WTC11 (cell line): ENCODE results near the gene SH3TC1. TPM values are rescaled to one million over a fixed set of nuclear protein-coding genes. Genes with fewer than 3 reads are reported as not detected.

Experiments used
- ATAC-seq: fragments of 200-7000 bp; cut with Tn5 transposase; 2 replicates; pipeline ENCODE4 v1.10.0; 2021; ENCODE audit warnings: mild to moderate bottlenecking, moderate library complexity
- CTCF ChIA-PET: fragments of 300-600 bp; sonication (Branson Sonifier 250); formaldehyde crosslinking; loops from one replicate; lab custom pipeline; 2021; ENCODE audit warnings: antibody characterized with exemption; lab: Charles Lee
- POLR2A ChIA-PET: fragments of 350-600 bp; sonication (Branson Sonifier 250); formaldehyde crosslinking; loops from one replicate; lab custom pipeline; 2021; ENCODE audit warnings: antibody characterized with exemption; lab: Charles Lee
- DNase-seq: peaks from one replicate; pipeline ENCODE4 v3.0.0; 2021; ENCODE audit warnings: low spot score
- H3K27ac Mint-ChIP-seq: 2 replicates; pipeline ENCODE4 v1.8.0; 2021; ENCODE audit warnings: mixed read lengths
- H3K27me3 Mint-ChIP-seq: 2 replicates; pipeline ENCODE4 v1.8.0; 2021; ENCODE audit warnings: low read depth, mild to moderate bottlenecking, moderate library complexity, mixed read lengths
- H3K36me3 Mint-ChIP-seq: 2 replicates; pipeline ENCODE4 v1.8.0; 2021; ENCODE audit warnings: mixed read lengths
- H3K4me1 Mint-ChIP-seq: 2 replicates; pipeline ENCODE4 v1.8.0; 2022; ENCODE audit warnings: mixed read lengths
- H3K4me3 Mint-ChIP-seq: 2 replicates; pipeline ENCODE4 v1.8.0; 2021; ENCODE audit warnings: mild to moderate bottlenecking, moderate library complexity, mixed read lengths
- H3K9me3 Mint-ChIP-seq: 2 replicates; pipeline ENCODE4 v1.8.0; 2021; ENCODE audit warnings: mixed read lengths
- ARID4B ChIP-seq: sonication (generic); formaldehyde crosslinking; IDR thresholded peaks from 2 replicates; pipeline ENCODE4 v1.8.0; 2023; ENCODE audit warnings: missing genetic modification reagents, mild to moderate bottlenecking, borderline replicate concordance
- CDX4 ChIP-seq: fragments of 250-450 bp; sonication (Bioruptor Pico); IDR thresholded peaks from 2 replicates; pipeline ENCODE4 v1.9.0; 2021; ENCODE audit warnings: moderate library complexity, mild to moderate bottlenecking, inconsistent platforms, borderline replicate concordance
- CTCF ChIP-seq: fragments of 200-600 bp; IDR thresholded peaks from 2 replicates; pipeline ENCODE4 v1.8.0; 2022; ENCODE audit warnings: antibody characterized with exemption
- GTF2I ChIP-seq: fragments of 250-450 bp; sonication (Bioruptor Pico); conservative IDR thresholded peaks from 2 replicates; pipeline ENCODE4 v1.4.0; 2021; ENCODE audit warnings: mild to moderate bottlenecking
- HMGA2 ChIP-seq: fragments of 250-450 bp; sonication (Bioruptor Pico); IDR thresholded peaks from 2 replicates; pipeline ENCODE4 v1.4.0; 2021; ENCODE audit warnings: mild to moderate bottlenecking, moderate library complexity
- MXD4 ChIP-seq: fragments of 250-450 bp; sonication (Bioruptor Pico); IDR thresholded peaks from 2 replicates; pipeline ENCODE4 v1.8.0; 2021; ENCODE audit warnings: mild to moderate bottlenecking, moderate library complexity, borderline replicate concordance
- MYBL2 ChIP-seq: sonication (generic); formaldehyde crosslinking; IDR thresholded peaks from 2 replicates; pipeline ENCODE4 v1.8.1; 2023; ENCODE audit warnings: mild to moderate bottlenecking, moderate library complexity, missing genetic modification reagents
- NFATC4 ChIP-seq: fragments of 250-450 bp; sonication (Bioruptor Pico); IDR thresholded peaks from 2 replicates; pipeline ENCODE4 v1.9.0; 2021; ENCODE audit warnings: mild to moderate bottlenecking
- NFYB ChIP-seq: sonication (generic); formaldehyde crosslinking; conservative IDR thresholded peaks from 2 replicates; pipeline ENCODE4 v1.8.0; 2022; ENCODE audit warnings: low read depth, missing genetic modification reagents
- NR1H2 ChIP-seq: sonication (generic); formaldehyde crosslinking; IDR thresholded peaks from 2 replicates; pipeline ENCODE4 v1.9.0; 2021; ENCODE audit warnings: mild to moderate bottlenecking, moderate library complexity, missing genetic modification reagents
- ZNF121 ChIP-seq: sonication (generic); formaldehyde crosslinking; IDR thresholded peaks from 2 replicates; pipeline ENCODE4 v1.8.0; 2023; ENCODE audit warnings: missing genetic modification reagents
- ZNF219 ChIP-seq: sonication (generic); formaldehyde crosslinking; IDR thresholded peaks from 2 replicates; pipeline ENCODE4 v1.8.0; 2023; ENCODE audit warnings: missing genetic modification reagents, mild to moderate bottlenecking, borderline replicate concordance
- ZNF416 ChIP-seq: fragments of 250-450 bp; sonication (Bioruptor Pico); IDR thresholded peaks from 2 replicates; pipeline ENCODE4 v1.9.0; 2021; ENCODE audit warnings: mild to moderate bottlenecking, inconsistent platforms
- total RNA-seq: library from RNA; stranded (reverse); gene quantifications from 3 replicates; pipeline ENCODE4 v1.2.3, GENCODE V29; 2021
- TF ChIP-seq, protein P1 (sequence below): sonication (generic); formaldehyde crosslinking; IDR thresholded peaks from 2 replicates; pipeline ENCODE4 v1.8.1; 2022; ENCODE audit warnings: mild to moderate bottlenecking, missing genetic modification reagents, moderate library complexity, borderline replicate concordance
- TF ChIP-seq, protein P2 (sequence below): sonication (generic); formaldehyde crosslinking; IDR thresholded peaks from 2 replicates; pipeline ENCODE4 v1.8.0; 2022; ENCODE audit warnings: mild to moderate bottlenecking, missing genetic modification reagents
- TF ChIP-seq, protein P3 (sequence below): sonication (generic); formaldehyde crosslinking; IDR thresholded peaks from 2 replicates; pipeline ENCODE4 v1.8.0; 2022; ENCODE audit warnings: mild to moderate bottlenecking, missing genetic modification reagents

SH3TC1 gene
- total RNA-seq, 1 experiment from 2014 or later = 0.42 TPM

GRCh38 chr4:8221985-8222384, 22.9 kb downstream of the SH3TC1 start:
- no peak for TF ChIP-seq NFATC4
- TF ChIP-seq MYBL2 (CRISPR knock-in tag) = no peak
- TF ChIP-seq MXD4 (CRISPR knock-in tag) = no peak
- no peak for TF ChIP-seq NR1H2 (CRISPR knock-in tag)
- TF ChIP-seq, protein P1, sequence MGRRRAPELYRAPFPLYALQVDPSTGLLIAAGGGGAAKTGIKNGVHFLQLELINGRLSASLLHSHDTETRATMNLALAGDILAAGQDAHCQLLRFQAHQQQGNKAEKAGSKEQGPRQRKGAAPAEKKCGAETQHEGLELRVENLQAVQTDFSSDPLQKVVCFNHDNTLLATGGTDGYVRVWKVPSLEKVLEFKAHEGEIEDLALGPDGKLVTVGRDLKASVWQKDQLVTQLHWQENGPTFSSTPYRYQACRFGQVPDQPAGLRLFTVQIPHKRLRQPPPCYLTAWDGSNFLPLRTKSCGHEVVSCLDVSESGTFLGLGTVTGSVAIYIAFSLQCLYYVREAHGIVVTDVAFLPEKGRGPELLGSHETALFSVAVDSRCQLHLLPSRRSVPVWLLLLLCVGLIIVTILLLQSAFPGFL = no peak
- TF ChIP-seq ZNF219 (CRISPR knock-in tag) = no peak
- no peak for TF ChIP-seq CTCF
- no peak for TF ChIP-seq ARID4B
- TF ChIP-seq, protein P2, sequence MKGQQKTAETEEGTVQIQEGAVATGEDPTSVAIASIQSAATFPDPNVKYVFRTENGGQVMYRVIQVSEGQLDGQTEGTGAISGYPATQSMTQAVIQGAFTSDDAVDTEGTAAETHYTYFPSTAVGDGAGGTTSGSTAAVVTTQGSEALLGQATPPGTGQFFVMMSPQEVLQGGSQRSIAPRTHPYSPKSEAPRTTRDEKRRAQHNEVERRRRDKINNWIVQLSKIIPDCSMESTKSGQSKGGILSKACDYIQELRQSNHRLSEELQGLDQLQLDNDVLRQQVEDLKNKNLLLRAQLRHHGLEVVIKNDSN (CRISPR knock-in tag) = no peak
- TF ChIP-seq, protein P3, sequence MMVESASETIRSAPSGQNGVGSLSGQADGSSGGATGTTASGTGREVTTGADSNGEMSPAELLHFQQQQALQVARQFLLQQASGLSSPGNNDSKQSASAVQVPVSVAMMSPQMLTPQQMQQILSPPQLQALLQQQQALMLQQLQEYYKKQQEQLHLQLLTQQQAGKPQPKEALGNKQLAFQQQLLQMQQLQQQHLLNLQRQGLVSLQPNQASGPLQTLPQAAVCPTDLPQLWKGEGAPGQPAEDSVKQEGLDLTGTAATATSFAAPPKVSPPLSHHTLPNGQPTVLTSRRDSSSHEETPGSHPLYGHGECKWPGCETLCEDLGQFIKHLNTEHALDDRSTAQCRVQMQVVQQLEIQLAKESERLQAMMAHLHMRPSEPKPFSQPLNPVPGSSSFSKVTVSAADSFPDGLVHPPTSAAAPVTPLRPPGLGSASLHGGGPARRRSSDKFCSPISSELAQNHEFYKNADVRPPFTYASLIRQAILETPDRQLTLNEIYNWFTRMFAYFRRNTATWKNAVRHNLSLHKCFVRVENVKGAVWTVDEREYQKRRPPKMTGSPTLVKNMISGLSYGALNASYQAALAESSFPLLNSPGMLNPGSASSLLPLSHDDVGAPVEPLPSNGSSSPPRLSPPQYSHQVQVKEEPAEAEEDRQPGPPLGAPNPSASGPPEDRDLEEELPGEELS = no peak
- TF ChIP-seq GTF2I = no peak
- peaks cover 8% of the 10 kb centered on the region for H3K9me3 Mint-ChIP-seq
- POLR2A ChIA-PET = interaction anchor here (0.7 kb wide), 1 partner anchor 36 kb away, joined by 3 read pairs; no protein-coding TSS in a partner anchor
- ATAC-seq = no peak
- no peak overlapping the region for H3K27ac Mint-ChIP-seq
- H3K36me3 Mint-ChIP-seq = no peaks in the 10 kb centered on the region
- DNase-seq = no peak
- CTCF ChIA-PET = interaction anchor here (1.7 kb wide), 1 partner anchor 45 kb away, joined by 6 read pairs; no protein-coding TSS in a partner anchor
- H3K27me3 Mint-ChIP-seq = peaks cover 3% of the 10 kb centered on the region; the same call in 1 of the 2 replicates
- peaks cover 18% of the 10 kb centered on the region for H3K4me1 Mint-ChIP-seq
- H3K4me3 Mint-ChIP-seq = no peak overlapping the region

DNA sequence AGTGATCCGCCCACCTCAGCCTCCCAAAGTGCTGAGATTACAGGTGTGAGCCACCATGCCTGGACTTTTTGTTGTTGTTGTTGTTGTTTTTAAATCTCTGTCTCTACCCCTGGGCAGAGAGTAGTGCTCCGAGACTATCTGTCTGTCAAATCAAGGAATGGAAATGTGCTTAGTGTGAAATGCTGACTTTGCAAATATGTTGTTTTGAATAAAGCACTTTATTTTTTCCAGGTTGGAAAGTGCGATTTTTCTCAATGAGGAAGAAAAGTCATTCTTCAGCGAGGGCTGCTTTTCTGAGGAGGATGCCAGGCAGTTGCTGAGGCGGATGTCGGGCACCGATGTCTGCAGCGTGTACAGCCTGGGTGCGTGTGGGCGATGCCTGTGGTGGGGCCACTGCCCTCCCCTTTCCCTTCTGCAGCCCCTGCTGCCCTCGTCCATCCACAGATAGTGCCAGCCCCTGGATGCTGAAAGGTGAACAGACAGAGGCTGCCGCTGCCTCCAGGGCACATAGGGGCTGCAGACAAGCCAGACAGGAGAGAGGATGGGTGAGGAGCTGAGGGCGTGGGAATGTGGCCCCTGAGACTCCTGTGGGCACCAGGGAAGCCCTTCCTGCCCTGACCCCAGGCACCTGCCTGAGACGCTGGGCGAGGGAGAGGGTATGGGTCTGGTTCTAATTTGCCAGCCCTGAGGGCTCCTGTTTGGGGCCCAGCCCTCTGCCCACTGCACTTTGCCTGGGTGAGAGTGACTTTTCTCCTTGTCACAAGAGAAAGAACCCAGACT, 23.7 kb downstream of the SH3TC1 start:
- Mint-ChIP-seq H3K27ac (no peak overlapping the region), H3K9me3 (peaks cover 8% of the 10 kb centered on the region), H3K36me3 (no peaks in the 10 kb centered on the region), H3K4me1 (peaks cover 18% of the 10 kb centered on the region), H3K27me3 (peaks cover 3% of the 10 kb centered on the region; the same call in 1 of the 2 replicates), H3K4me3 (no peak overlapping the region)
- ATAC-seq (no peak), DNase-seq (no peak)
- TF ChIP-seq ZNF416 (CRISPR knock-in tag) (no peak), NFYB (CRISPR knock-in tag) (no peak), HMGA2 (CRISPR knock-in tag) (no peak), CDX4 (CRISPR knock-in tag) (no peak), ZNF219 (CRISPR knock-in tag) (no peak), ZNF121 (CRISPR knock-in tag) (no peak)
- TF ChIP-seq, protein P2 (CRISPR knock-in tag) = no peak
- POLR2A ChIA-PET = no interaction called here
- CTCF ChIA-PET = no interaction called here
